PC-9 (cell line): ENCODE data around the gene SGCD. TPM values are rescaled to one million over a fixed set of nuclear protein-coding genes. Genes with fewer than 3 reads are reported as not detected.

ENCODE experiments used
- BruUV-seq: library from RNA; stranded (reverse); fragments of 400-500 nt; replicated peaks from 2 replicates; lab custom pipeline; 2021; lab: Mats Ljungman, UMichigan
- CTCF ChIA-PET: fragments of 300-600 bp; sonication (Branson Sonifier 250); formaldehyde crosslinking; loops from one replicate; lab custom pipeline; 2022; ENCODE audit warnings: antibody characterized with exemption; lab: Charles Lee
- POLR2A ChIA-PET: fragments of 300-600 bp; sonication (Branson Sonifier 250); formaldehyde crosslinking; loops from one replicate; lab custom pipeline; 2022; ENCODE audit warnings: antibody characterized with exemption; ENCODE audit not compliant: unreplicated experiment; lab: Charles Lee
- DNase-seq, 2 experiments: peaks; one replicate each; pipeline versions ENCODE4 v3.0.0 to v3.0.0-alpha.2; 2015 to 2022; ENCODE audit warnings: mixed read lengths in 1 of 2
- H2AFZ ChIP-seq: fragments of 200-600 bp; sonication (generic); 2 replicates; pipeline ENCODE4 v1.8.1; 2017; ENCODE audit warnings: antibody characterized with exemption
- H3F3A ChIP-seq: fragments of 200-600 bp; sonication (generic); 2 replicates; pipeline ENCODE4 v1.8.1; 2017; ENCODE audit warnings: antibody characterized with exemption, mild to moderate bottlenecking, low read depth; ENCODE audit not compliant: insufficient read depth
- H3K27ac ChIP-seq: fragments of 200-600 bp; sonication (generic); 2 replicates; pipeline ENCODE4 v1.6.1; 2016; ENCODE audit warnings: mixed run types
- H3K27me3 ChIP-seq: fragments of 200-600 bp; sonication (generic); 2 replicates; pipeline ENCODE4 v1.6.1; 2016; ENCODE audit warnings: low read depth, mixed run types; ENCODE audit not compliant: insufficient read depth
- H3K36me3 ChIP-seq: fragments of 200-600 bp; sonication (generic); 2 replicates; pipeline ENCODE4 v1.6.1; 2016; ENCODE audit warnings: low read depth, mixed run types
- H3K4me1 ChIP-seq: fragments of 200-600 bp; sonication (generic); replicated peaks from 2 replicates; pipeline ENCODE4 v1.6.1; 2016; ENCODE audit warnings: mixed run types; ENCODE audit not compliant: insufficient read depth
- H3K4me2 ChIP-seq: fragments of 200-600 bp; sonication (generic); 2 replicates; pipeline ENCODE4 v1.6.1; 2017; ENCODE audit warnings: mixed run types
- H3K4me3 ChIP-seq: fragments of 200-600 bp; sonication (generic); 2 replicates; pipeline ENCODE4 v1.6.1; 2016; ENCODE audit warnings: mixed run types
- H3K79me2 ChIP-seq: fragments of 200-600 bp; sonication (generic); 2 replicates; pipeline ENCODE4 v1.6.1; 2017; ENCODE audit warnings: low read depth, mixed run types
- H3K9me2 ChIP-seq: fragments of 200-600 bp; sonication (generic); 2 replicates; pipeline ENCODE4 v1.8.1; 2017; ENCODE audit warnings: mild to moderate bottlenecking; ENCODE audit not compliant: insufficient read depth
- H3K9me3 ChIP-seq: fragments of 200-600 bp; sonication (generic); 2 replicates; pipeline ENCODE4 v1.8.1; 2016; ENCODE audit warnings: low read depth; ENCODE audit not compliant: insufficient read depth
- H4K20me1 ChIP-seq: fragments of 200-600 bp; sonication (generic); 2 replicates; pipeline ENCODE4 v1.8.1; 2017; ENCODE audit not compliant: insufficient read depth
- EZH2 ChIP-seq: fragments of 200-600 bp; sonication (generic); IDR thresholded peaks from 2 replicates; pipeline ENCODE4 v1.8.0; 2017; ENCODE audit warnings: antibody characterized with exemption, low read depth
- intact Hi-C: fragments of 100-400 bp; cut with micrococcal nuclease; formaldehyde crosslinking; loops from one replicate; pipeline ENCODE4 v1.10.0; 2022; ENCODE audit not compliant: unreplicated experiment
- total RNA-seq: library from RNA; stranded (reverse); gene quantifications from 2 replicates; pipeline ENCODE4 v1.2.3, GENCODE V29; 2021
- TF ChIP-seq, protein P1 (sequence below): fragments of 200-600 bp; sonication (generic); conservative IDR thresholded peaks from 2 replicates; pipeline ENCODE4 v1.6.1; 2017; ENCODE audit warnings: mixed run types, antibody characterized with exemption, mild to moderate bottlenecking, moderate library complexity

SGCD gene
- total RNA-seq, 1 experiment from 2014 or later = not detected

GRCh38 chr5:156310115-156310514 is 16.8 kb upstream of the SGCD start:
- no peaks in the 10 kb centered on the region for H3K27me3 ChIP-seq
- TF ChIP-seq, protein P1, sequence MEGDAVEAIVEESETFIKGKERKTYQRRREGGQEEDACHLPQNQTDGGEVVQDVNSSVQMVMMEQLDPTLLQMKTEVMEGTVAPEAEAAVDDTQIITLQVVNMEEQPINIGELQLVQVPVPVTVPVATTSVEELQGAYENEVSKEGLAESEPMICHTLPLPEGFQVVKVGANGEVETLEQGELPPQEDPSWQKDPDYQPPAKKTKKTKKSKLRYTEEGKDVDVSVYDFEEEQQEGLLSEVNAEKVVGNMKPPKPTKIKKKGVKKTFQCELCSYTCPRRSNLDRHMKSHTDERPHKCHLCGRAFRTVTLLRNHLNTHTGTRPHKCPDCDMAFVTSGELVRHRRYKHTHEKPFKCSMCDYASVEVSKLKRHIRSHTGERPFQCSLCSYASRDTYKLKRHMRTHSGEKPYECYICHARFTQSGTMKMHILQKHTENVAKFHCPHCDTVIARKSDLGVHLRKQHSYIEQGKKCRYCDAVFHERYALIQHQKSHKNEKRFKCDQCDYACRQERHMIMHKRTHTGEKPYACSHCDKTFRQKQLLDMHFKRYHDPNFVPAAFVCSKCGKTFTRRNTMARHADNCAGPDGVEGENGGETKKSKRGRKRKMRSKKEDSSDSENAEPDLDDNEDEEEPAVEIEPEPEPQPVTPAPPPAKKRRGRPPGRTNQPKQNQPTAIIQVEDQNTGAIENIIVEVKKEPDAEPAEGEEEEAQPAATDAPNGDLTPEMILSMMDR = no peak
- no peak for TF ChIP-seq EZH2
- H3K4me2 ChIP-seq = no peak overlapping the region
- H2AFZ ChIP-seq = no peak overlapping the region
- H3K4me1 ChIP-seq = no peaks in the 10 kb centered on the region
- H3F3A ChIP-seq = no peaks in the 10 kb centered on the region
- H3K9me3 ChIP-seq = no peaks in the 10 kb centered on the region
- no peak for DNase-seq
- no peak overlapping the region for H3K4me3 ChIP-seq
- intact Hi-C loops = no loop called here
- CTCF ChIA-PET = no interaction called here
- no peaks in the 10 kb centered on the region for H3K9me2 ChIP-seq
- no peaks in the 10 kb centered on the region for H3K36me3 ChIP-seq
- H3K79me2 ChIP-seq = no peaks in the 10 kb centered on the region
- POLR2A ChIA-PET = no interaction called here
- no peak overlapping the region for H3K27ac ChIP-seq
- BruUV-seq = no TSS peak
- H4K20me1 ChIP-seq = no peaks in the 10 kb centered on the region

- CTCF ChIA-PET = no interaction called here
- Histone ChIP-seq H3K4me2 (no peak overlapping the region), H3K79me2 (no peaks in the 10 kb centered on the region), H3K36me3 (no peaks in the 10 kb centered on the region), H4K20me1 (no peaks in the 10 kb centered on the region), H3F3A (no peaks in the 10 kb centered on the region), H3K4me3 (no peak overlapping the region), H3K4me1 (no peaks in the 10 kb centered on the region), H3K27me3 (no peaks in the 10 kb centered on the region), H3K9me3 (no peaks in the 10 kb centered on the region), H3K9me2 (no peaks in the 10 kb centered on the region), H2AFZ (no peak overlapping the region), H3K27ac (no peak overlapping the region)
- intact Hi-C loops = no loop called here
- DNase-seq = no peak
- BruUV-seq = no TSS peak
- POLR2A ChIA-PET = no interaction called here
- TF ChIP-seq EZH2 = no peak
- TF ChIP-seq, protein P1 = no peak
Measured at GRCh38 chr5:156312897-156313694, 13.9 kb upstream of the SGCD start.

DNA sequence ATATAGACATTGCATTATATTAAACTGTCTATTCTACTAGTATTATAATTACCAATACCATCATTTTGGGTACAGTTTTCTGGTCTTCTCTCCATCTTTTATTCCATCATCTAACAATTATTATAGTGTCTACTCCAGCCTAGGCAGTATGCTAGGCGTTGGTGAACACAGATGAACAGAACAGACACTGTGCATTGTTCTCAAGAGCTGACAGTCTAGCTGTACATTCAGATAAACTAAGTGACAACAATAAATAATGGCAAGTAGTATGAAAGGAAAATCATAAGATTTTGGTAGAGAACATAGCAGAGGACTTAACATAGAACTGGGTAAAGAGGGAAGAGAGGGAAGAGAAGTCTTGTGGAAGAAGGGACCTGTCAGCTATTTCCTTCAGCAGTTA is 12.5 kb upstream of the SGCD start:
- BruUV-seq = no TSS peak
- Histone ChIP-seq H3F3A (no peaks in the 10 kb centered on the region), H3K79me2 (no peaks in the 10 kb centered on the region), H3K4me3 (no peak overlapping the region), H3K36me3 (no peaks in the 10 kb centered on the region), H4K20me1 (no peaks in the 10 kb centered on the region), H3K27me3 (no peaks in the 10 kb centered on the region), H3K4me2 (no peak overlapping the region), H3K27ac (no peak overlapping the region), H3K9me2 (no peaks in the 10 kb centered on the region), H3K9me3 (no peaks in the 10 kb centered on the region), H2AFZ (no peak overlapping the region), H3K4me1 (no peaks in the 10 kb centered on the region)
- TF ChIP-seq, protein P1 = no peak
- no peak for TF ChIP-seq EZH2
- POLR2A ChIA-PET = no interaction called here
- intact Hi-C loops = no loop called here
- CTCF ChIA-PET = no interaction called here
- DNase-seq = no peak
